ENCODE results near the gene ABHD16B.

The ABHD16B gene

DNA sequence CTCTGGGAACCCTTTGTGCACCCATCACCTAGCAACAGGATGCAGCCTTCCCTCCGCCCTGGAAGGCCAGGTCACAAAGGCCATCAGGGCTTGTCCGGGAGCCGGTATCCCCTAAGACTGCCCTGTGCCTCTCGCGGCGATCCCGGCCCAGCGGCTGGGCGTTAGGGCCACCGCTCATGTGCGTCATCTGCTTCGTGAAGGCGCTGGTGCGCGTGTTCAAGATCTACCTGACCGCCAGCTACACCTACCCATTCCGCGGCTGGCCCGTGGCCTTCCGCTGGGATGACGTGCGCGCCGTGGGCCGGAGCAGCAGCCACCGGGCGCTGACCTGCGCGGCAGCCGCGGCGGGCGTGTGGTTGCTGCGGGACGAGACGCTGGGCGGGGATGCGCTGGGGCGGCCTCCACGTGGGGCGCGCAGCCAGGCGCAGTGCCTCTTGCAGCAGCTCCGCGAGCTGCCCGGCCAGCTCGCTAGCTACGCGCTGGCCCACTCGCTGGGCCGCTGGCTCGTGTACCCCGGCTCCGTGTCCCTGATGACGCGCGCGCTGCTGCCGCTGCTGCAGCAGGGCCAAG lies at the start of gene ABHD16B:
TSS of gene ABHD16B (plus strand) at position 134 of the 570 bp plus-strand sequence. CDS start at position 177, 43 bp downstream.
- no peak for DNase-seq (ENCODE audit: low read depth in 4 of 4, low spot score in 1 of 4)

DNA sequence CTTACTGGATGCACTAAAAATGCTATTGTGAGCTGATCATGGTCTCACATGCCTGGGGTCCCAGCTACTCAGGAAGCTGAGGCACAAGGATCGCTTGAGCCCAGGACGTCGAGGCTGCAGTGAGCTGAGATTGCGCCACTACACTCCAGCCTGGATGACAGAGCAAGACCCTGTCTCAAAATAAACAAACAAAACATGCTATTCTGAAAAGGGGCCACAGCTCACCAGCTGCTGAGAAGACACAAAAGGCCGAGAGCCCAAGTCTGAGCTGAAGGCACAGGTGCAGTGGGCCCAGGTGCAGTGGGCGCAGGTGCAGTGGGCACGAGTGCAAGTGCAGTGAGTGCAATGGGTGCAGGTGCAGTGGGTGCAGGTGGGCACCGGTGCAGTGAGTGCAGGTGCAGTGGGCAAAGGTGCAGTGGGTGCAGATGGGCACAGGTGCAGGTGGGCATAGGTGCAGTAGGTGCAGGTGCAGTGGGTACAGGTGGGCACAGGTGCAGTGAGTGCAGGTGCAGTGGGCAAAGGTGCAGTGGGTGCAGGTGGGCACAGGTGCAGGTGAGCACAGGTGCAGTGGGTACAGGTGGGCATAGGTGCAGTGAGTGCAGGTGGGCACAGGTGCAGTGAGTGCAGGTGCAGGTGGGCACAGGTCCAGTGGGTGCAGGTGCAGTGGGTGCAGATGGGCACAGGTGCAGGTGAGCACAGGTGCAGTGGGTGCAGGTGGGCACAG lies 46.2 kb upstream of the ABHD16B start:
- DNase-seq (ENCODE audit: low read depth in 4 of 4, low spot score in 1 of 4): no peak

DNA sequence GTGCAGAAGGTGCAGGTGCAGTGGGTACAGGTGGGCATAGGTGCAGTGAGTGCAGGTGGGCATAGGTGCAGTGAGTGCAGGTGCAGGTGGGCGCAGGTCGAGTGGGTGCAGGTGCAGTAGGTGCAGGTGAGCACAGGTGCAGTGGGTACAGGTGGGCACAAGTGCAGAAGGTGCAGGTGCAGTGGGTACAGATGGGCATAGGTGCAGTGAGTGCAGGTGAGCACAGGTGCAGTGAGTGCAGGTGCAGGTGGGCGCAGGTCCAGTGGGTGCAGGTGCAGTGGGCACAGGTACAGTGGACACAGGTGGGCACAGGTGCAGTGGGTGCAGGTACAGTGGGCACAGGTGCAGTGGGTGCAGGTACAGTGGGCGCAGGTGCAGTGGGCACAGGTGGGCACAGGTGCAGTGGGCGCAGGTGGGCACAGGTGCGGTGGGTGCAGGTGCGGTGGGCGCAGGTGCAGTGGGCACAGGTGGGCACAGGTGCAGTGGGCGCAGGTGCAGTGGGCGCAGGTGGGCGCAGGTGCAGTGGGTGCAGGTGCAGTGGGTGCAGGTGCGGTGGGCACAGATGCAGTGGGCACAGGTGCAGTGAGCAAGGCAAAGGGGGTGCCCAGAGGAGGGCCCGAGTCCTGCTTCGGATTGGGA lies 45.6 kb upstream of the ABHD16B start:
- no peak for DNase-seq (ENCODE audit: low read depth in 4 of 4, low spot score in 1 of 4)

DNA sequence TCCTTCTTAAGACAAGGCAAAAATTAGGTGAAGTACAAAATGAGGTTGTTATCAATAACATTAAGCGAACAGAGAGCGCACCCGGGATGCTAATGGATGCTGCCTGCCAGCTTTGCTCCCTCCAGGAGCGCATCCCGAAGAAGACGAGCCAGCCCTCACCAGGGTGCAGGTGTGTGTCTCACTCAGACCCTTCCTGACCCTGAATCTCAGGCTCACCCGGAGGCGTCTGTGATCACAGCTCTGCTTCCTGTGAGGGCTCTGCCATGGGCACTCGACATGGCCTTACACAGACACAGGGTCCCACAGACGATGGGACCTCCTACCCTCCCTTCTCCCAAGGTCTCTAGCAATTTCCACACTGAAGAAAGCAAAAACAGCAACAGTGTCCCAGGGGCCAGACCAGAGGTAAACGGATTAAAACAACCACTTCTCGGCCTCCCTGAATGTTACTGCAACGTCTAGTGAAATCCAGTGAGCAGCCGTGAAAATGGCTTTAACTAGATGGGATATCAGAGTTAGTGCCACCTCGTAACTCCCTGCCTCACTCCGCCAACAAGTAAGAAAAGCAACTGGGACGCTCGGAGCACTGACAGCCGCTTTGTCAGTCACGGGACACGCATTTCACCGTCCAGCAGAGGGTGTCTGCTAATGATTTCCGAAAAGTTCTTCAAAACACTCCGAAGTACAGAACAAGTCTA lies 41.9 kb upstream of the ABHD16B start:
- DNase-seq (ENCODE audit: low read depth in 4 of 4, low spot score in 1 of 4): no peak

DNA sequence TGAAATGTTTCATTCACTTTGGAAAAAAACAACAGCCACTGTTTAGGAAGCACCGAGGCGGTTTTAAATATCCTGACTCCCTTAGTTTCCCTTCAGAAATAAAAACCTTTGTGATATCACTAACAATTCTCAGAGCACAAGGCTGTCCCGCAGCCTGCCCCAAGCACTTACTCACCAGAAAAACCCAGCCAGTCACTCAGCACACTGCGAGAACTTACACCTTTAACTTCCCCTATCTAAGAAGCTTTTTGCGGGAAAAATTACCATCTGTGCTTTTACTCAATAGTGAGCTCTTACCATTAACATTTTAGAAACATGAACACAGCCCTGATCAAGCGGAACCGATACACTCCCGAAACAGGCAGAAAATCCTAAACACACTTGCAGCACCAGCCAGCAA lies 39.5 kb upstream of the ABHD16B start:
- DNase-seq (ENCODE audit: low read depth in 4 of 4, low spot score in 1 of 4): no peak

DNA sequence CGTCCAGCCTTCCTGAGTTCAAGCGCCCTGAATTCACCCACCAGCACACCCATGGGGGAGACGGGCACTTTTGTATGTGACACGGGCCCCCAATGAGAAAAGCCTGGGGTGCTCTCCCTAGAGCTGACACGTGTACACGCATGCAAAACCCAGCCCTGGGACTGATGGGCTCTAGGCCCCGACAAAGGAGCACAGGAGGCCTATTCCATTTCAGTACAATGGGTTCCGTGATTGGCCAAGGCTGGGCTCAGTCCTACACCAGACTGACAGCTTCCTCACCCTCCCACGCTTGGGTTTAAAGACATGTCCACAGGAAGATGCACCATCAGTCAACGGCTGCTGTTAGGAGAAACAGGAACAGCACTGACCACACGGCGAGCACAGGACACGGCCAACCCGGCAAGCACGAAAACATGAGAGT lies 39.0 kb upstream of the ABHD16B start:
- no peak for DNase-seq (ENCODE audit: low read depth in 4 of 4, low spot score in 1 of 4)

DNA sequence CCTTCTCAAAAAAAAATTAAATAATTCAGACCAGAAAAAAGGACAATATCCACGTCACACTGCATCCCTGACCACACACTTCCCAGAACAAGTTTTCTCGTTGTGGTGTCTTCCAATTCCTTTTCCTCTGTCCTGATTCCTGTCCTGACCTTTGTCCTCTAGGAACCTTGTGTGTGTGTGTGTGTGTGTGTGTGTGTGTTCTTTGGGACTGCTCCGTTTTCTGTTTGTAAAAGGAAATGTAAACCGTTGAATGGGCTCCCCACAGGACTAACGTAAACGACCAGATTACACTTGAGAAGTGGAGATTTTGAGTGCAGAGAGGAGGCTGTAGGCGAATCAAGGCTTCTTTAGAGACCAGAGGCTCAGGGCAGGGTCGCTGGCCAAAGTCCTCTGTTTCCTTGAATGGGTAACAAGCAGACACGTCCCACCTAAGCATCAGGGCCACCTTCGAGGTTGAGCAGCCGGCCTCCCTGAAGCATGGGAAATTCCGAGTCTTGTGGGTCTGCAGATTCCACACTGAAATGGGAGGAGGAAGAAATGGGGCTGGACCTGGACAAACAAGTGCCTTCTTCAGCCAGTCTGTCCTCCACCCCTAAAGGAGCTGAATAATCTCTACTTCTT lies 37.5 kb upstream of the ABHD16B start:
- DNase-seq (ENCODE audit: low read depth in 4 of 4, low spot score in 1 of 4): no peak

DNA sequence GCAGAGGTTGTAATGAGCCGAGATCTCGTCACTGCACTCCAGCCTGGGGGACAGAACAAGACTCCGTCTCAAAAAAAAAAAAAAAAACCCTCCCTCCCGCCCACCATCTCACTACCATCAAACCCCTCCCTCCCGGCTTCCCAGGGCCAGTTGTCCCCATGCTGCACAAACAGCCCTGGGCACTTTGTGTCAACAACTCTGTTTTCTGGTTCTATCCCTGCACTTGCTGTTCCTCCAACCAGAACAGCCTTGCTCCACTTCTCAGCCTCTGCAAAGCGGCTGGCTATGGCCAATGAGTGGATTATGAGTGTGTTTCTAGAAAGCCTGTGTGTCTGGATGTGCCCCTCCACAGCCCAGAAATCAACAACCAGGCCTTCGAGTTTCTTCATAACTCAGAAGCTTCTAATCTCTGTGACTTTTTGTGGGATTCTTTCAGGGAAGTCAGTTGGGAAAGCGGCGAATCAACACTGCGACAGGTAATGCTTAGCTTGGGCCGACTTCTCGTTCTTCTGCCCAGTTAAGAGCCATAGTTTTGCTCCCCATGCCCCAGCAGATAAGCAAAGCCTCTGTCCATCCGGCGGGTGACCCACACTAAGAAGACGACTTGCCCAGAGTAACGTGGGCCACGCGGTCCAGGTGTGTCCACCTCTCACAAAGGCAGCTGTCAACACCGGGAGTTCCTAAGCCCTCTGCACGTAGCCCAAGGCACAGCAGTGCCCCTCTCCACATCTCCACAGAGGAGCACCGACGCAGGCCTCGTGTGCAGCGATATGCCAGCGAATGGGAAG lies 35.8 kb upstream of the ABHD16B start:
- no peak for DNase-seq (ENCODE audit: low read depth in 4 of 4, low spot score in 1 of 4)

DNA sequence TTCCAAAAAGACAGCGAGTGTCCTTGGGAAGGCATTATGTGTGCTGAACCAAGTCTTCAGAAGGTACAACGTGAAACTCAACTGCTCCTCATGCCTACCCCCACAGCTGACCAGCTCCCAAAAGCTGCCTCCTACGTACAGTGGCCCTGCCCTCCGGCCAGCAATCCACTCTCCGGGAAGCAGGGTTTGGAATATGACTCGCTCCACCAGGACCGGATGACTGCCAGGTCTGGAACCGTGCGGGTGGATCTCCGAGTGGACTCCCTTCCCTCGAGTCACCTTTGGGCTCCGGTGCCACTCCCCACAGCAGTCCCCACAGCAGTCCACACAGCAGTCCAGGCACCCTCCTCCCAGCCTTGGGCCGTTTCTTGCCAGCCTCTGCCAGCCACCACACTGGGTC lies 34.5 kb upstream of the ABHD16B start:
- DNase-seq (ENCODE audit: low read depth in 4 of 4, low spot score in 1 of 4): no peak

DNA sequence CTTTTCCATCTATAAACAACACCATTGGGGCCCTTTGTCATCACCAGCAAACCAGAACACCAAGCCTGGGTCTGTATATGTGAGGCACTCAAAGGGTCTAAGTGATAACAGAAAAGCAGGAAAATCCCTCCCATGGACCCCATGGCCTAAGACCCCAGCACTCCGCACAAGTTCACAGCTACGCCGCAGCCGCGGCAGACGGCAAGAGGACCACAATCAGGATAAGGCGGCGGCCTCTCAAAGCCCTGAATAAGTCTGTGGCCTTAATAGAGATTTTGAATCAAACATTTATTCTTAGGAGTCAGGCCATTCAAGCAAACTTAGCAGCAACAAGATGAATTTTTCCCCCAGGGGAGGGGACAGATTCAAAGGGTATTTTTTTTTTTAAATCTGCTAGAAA lies 33.2 kb upstream of the ABHD16B start:
- no peak for DNase-seq (ENCODE audit: low read depth in 4 of 4, low spot score in 1 of 4)

DNA sequence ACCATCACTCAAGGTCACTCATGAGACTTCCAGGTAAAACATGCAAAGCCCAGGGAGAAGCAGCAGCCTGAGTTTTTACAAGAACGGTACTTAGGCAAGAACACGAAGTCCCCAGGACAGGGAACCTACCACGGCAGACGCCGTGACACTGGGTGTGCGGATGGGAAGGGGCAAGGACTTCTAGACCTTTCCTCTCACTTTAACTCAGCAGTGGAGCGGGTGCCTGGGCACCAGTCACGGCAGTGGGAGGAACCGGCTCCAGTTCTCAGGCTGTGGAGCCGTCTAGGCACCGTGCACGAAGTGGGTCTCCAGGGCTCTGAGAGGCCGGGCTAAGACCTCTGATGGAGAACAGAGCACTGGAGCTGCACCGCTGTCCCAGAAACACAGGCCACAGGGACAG lies 32.8 kb upstream of the ABHD16B start:
- DNase-seq (ENCODE audit: low read depth in 4 of 4, low spot score in 1 of 4): no peak

DNA sequence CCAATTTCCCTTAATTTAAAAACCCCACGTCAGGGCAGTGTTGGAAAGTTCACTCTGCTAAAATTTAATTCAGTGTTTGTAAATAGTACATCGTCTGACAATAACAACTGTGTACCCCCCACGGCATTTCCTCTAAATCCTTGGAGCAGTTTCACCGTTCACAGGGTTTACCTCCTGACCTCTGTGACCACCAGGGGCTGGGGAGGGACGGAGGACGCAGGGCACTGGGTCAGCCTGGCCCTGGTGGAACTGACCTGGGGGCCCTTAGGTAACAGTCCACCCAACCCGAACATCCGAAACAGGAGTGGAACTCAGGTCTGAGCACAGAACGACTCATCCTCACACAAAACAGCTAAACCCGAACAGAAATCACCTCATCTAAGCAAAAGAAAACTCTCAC lies 32.3 kb upstream of the ABHD16B start:
- DNase-seq (ENCODE audit: low read depth in 4 of 4, low spot score in 1 of 4): no peak

DNA sequence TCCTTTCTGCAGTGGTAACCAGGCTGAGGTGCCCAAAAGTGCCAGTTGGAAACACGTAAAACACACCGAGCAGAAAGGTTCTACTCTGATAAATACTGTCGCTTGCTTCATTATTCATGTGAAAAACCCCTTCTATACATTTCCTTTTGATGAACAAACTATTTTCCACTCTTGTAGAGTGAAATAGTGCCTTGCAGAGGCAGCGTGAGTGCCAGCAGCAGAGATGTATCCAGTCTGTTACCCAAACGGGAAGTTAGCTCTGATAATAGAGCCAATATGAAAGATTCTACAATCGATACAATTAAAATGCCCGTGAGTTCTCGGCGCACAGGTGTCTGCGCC lies 31.7 kb upstream of the ABHD16B start:
- no peak for DNase-seq (ENCODE audit: low read depth in 4 of 4, low spot score in 1 of 4)

DNA sequence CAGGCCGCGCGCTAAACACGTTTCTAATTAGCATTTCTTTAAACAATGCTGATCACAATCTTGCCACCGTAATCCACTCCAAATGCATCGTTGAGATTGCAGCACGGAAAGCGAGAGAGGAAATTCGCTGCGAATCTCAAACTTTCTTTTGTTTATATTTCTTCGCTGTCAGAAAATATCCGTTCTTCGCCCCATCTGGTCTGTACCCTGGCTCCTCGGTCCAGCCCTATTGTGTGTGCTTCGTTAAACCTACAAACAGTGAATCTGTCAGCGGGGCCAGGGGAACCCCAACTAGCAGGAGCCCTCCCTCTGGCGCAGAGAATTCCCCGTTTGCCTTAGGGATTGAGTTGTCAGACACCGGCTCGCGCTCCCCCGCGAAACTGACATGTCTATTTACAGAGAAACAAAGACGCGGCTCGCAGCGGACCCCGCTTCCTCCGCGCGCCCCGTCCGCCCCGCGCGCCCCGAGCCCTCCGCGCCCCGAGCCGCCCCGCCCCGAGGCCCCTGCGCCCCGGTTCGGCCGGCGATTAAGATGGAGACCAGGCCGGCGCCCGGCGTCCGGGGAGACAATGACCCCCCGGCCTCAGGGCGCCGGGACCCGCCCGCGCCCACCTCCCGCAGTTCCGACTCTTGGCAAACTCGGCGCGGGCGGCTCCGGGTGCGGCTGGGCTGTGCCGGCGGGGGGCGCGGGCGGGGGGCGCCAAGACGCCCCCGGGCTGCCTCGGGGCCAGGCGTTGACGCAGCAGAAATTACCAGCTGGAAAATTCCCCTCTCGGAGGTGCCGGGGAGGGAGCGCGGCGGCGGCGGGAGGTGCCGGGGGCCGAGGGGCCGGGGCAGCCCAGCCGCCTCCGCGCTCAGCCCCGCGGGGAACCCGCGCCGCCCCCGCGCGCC lies 31.1 kb upstream of the ABHD16B start:
- DNase-seq (ENCODE audit: low read depth in 4 of 4, low spot score in 1 of 4): no peak

DNA sequence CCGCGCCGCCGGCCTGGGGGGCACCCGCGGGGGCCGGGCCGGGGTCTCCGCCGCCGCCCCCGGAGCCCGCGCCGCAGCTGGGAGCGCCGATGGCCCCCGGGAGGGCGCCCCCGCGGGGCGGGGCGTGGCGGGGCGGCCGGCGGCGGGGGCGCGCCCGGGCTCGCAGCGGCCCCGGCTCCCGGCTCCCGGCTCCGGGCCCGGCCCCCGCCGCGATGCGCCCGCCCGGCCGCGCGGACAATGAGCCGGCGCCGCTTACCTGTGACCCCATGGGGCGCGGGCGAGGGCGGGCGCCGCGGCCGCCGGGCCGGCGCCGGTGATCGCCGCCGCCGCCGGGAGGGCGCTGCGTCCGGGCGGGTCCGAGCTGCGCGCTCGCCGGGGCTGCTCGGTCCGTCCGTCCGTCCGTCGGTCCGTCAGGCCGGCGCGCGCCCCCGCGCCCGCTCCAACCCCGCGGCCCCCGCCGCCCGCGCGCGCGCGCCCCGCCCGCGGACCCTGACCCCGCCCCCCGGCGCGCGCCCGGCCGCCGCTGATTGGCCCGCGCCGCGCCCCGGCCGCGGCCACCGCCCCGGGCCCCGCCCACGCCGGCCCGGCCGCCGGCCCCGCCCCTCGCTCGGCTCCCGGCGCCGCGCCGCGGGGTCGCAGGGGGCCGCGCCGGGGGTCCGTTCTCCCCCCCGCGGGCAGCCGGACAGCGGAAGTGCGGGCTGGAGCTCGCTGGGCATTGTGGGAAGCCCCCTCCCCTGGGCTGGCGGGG lies 30.3 kb upstream of the ABHD16B start, which contains the start of gene ZBTB46:
TSS of gene ZBTB46 (minus strand) at position 424 of the 748 bp plus-strand sequence. CDS start 40,507 bp downstream, outside the sequence.
- peak in 1 of 4 experiments; percentile 26 for DNase-seq (ENCODE audit: low read depth in 4 of 4, low spot score in 1 of 4)

DNA sequence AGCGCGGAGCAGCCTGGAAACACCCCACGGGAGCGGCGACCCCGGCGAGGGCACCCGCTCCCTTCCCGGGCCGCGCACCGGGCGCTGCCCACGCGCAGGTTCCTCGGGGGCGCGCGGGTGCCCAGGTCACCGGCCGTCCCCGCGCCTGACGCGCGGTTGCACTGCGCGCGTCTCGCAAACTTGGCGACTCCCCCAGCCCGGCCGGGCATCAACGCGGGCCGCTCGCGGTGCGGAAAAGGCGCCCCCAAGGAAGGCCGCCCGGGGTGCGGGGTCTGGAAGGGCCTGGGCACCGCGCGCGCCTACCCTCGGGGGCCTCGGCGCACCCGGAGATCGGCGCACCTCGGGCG lies 29.7 kb upstream of the ABHD16B start:
- DNase-seq (ENCODE audit: low read depth in 4 of 4, low spot score in 1 of 4): no peak

DNA sequence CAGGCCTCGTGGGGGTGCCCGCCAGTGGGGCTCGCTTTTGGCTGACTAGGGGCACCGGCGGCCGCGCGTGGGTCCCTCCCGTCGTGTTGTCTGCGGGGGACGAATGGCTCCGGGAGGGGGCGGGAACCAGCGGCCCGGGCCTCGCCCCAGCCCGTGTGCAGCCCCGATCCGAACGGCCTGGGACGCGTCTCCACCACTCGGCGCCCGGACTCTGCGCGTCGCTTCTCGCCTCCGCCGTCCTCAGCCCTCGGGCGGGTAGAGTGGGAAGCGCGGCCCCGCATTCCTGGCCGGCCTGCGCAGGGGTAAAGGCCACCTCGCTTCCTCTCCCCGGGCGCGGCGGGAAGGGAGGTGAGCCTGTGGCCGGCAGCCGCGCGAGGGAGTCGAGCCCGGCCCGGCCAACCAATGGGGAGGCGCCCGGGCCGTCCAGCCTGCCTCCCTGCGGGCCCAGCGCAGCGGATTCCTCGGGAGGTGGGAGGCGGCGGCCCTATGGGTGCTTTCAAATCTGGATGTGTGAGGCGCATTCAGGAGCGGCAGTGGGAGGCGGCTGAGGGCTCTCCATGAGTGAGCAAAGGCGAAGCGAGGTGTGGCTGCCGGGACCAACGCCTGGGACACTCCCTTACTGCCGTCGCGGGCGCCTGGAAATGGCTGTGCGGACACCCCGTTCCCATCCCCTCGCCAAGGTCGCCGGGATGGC lies 29.2 kb upstream of the ABHD16B start:
- no peak for DNase-seq (ENCODE audit: low read depth in 4 of 4, low spot score in 1 of 4)

DNA sequence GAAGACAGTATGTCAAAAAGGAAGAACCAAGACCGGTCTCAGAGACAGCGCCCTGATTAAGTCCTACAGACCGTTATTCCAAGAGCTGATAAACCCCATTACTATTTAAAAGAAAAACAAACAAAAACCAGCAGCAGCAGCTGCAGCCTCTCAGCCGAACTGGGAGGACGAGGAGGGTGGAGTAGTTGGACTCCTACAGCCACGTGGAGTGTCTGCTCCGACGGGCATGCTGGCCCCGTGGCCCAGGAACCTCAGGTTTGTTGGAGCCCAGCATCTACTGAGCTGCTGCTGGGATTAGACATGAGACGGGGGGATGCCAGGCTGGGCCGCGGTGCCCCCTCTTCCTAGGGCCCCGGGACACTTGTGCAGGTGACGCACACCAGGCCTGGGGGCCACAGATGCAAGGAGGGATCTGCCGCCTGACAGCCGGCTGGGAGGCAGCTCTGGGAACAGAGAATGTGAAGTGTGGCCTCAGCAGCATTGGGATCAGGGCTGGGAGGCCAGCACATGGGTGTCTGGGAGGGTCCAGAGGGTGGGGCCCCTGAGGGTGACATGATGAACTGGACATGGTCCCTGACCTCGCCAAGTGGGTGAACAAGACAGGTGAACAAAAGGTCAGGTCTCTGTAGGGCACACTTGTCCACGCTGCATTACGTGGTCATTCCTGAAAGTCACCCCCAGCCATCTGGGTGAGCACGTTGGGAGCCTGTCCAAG lies 27.4 kb upstream of the ABHD16B start:
- no peak for DNase-seq (ENCODE audit: low read depth in 4 of 4, low spot score in 1 of 4)

All from stimulated activated CD4-positive, alpha-beta T cell treated with anti-CD3 and anti-CD28 coated beads, Interleukin-1b, Interleukin-23, amount 100 ng/mL, for 24 hours (primary cell).